ENCODE results near the gene SRXN1.

DNA sequence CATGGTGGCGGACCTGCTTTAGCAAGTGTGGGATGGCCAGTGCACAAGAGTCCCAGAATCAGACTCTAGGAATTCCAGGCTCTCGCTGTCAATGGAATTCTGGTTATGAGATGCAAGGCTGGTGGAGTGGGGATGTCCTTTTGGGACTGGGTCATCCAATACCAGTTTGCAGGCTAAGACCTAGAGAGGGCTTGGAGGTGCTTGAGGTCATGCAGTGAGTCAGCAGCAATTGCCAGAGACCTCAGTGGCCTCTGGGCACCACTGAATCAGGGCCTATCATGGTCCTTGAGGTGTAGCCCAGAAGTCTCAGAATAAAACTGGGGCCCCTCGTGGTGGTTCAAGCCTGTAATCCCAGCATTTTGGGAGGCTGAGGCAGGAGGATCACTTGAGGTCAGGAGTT is 24.0 kb upstream of the SRXN1 start:
- TF ChIP-seq POLR2A (IDR thresholded peaks at IDR 0.05; ENCODE audit: low read length) (no peak), GATA1 (IDR thresholded peaks at IDR 0.05; ENCODE audit: low read depth, low read length) (no peak)

All from erythroblast (primary cell).